H1 (cell line): ENCODE data around the gene MFAP1. TPM values are rescaled to one million over a fixed set of nuclear protein-coding genes. Genes with fewer than 3 reads are reported as not detected.

Experiments
- CEBPB ChIP-seq: IDR thresholded peaks from 2 replicates; pipeline ENCODE4 v1.6.1; 2012; ENCODE audit warnings: low read depth, low read length
- CHD1 ChIP-seq: IDR thresholded peaks from 2 replicates; pipeline ENCODE4 v1.6.1; 2012; ENCODE audit warnings: low read depth, low read length, improper control_type of control experiment
- CHD7 ChIP-seq: fragments of 300-600 bp; sonication (generic); IDR thresholded peaks from 2 replicates; pipeline ENCODE4 v1.7.1; 2012; ENCODE audit warnings: low read length, moderate library complexity, mild to moderate bottlenecking, inconsistent platforms; ENCODE audit not compliant: insufficient replicate concordance
- CREB1 ChIP-seq: IDR thresholded peaks from 2 replicates; pipeline ENCODE4 v1.6.1; 2012; ENCODE audit warnings: inconsistent platforms
- E2F6 ChIP-seq: IDR thresholded peaks from 2 replicates; pipeline ENCODE4 v1.6.1; 2012; ENCODE audit warnings: inconsistent platforms
- KDM1A ChIP-seq: fragments of 200-600, 300-600 bp; sonication (generic); IDR thresholded peaks from 2 replicates; pipeline ENCODE4 v1.7.1; 2016; ENCODE audit warnings: mild to moderate bottlenecking, low read length, borderline replicate concordance
- RNF2 ChIP-seq: fragments of 200-900, 300-1000 bp; sonication (generic); IDR thresholded peaks from 2 replicates; pipeline ENCODE4 v1.7.1; 2016; ENCODE audit warnings: borderline replicate concordance, low read depth, mild to moderate bottlenecking, antibody characterized with exemption, low read length; ENCODE audit not compliant: poor library complexity, severe bottlenecking; ENCODE audit errors: missing control alignments
- SIX5 ChIP-seq: IDR thresholded peaks from 2 replicates; pipeline ENCODE4 v1.6.1; 2011; ENCODE audit warnings: mild to moderate bottlenecking, low read depth, low read length
- SP2 ChIP-seq: IDR thresholded peaks from 2 replicates; pipeline ENCODE4 v1.6.1; 2012; ENCODE audit warnings: mild to moderate bottlenecking, low read length, inconsistent platforms
- TAF1 ChIP-seq: IDR thresholded peaks from 2 replicates; pipeline ENCODE4 v1.6.1; 2011; ENCODE audit warnings: mild to moderate bottlenecking, low read depth, low read length
- USF2 ChIP-seq: IDR thresholded peaks from 2 replicates; pipeline ENCODE4 v1.6.1; 2011; ENCODE audit warnings: low read length, improper control_type of control experiment
- polyA plus RNA-seq, 7 experiments: library from polyadenylated mRNA; depleted of rRNA in 3 of 7; stranded (reverse) in 5 of 7; unstranded in 2 of 7; fragments of >200 nt in 5 of 7; fragments of 200-250 nt in 2 of 7; gene quantifications; 1 replicate in 5 of 7; 2 replicates in 1 of 7; 4 replicates in 1 of 7; pipeline versions ENCODE4 v1.2.1 to v1.2.3, GENCODE V29; 2011 to 2013; ENCODE audit warnings: missing spikeins in 2 of 7, mixed read lengths in 2 of 7
- total RNA-seq: library from RNA; stranded (reverse); fragmentation: NEBNext Ultra II Directional; extraction: Animal tissue kit (Norgen Biotek cat#: 25700); gene quantifications from 2 replicates; pipeline ENCODE4 v1.2.1, GENCODE V29; 2021

Gene MFAP1
- total and polyA plus RNA-seq, 2 of the 8 experiments (the other 6 are each of a cell fraction or from before 2014, with no cell fraction given): 23.6 to 36.7 TPM

GRCh38 chr15:43873651-43874050 lies 49.2 kb upstream of the MFAP1 start (continued):
- TF ChIP-seq CHD7 (no peak), CREB1 (no peak), KDM1A (no peak), CEBPB (no peak), SP2 (no peak), TAF1 (no peak), RNF2 (no peak), E2F6 (no peak), USF2 (no peak), SIX5 (no peak), CHD1 (no peak)
